GM23338 (cell line): ENCODE results near the gene GPC6. TPM values are rescaled to one million over a fixed set of nuclear protein-coding genes. Genes with fewer than 3 reads are reported as not detected.

Experiments used
- ATAC-seq: fragments of 200-7000 bp; cut with Tn5 transposase; 3 replicates; pipeline ENCODE4 v1.9.1; 2020
- DNase-seq: peaks from one replicate; pipeline ENCODE4 v3.0.0-alpha.2; 2015; ENCODE audit warnings: low spot score
- H2AFZ ChIP-seq: fragments of 200-600 bp; sonication (generic); 2 replicates; pipeline ENCODE4 v1.8.0; 2016; ENCODE audit warnings: antibody characterized with exemption, mild to moderate bottlenecking, moderate library complexity
- H3F3A ChIP-seq: fragments of 200-600 bp; sonication (generic); replicated peaks from 2 replicates; pipeline ENCODE4 v1.8.0; 2017; ENCODE audit warnings: antibody characterized with exemption, mixed run types, low read depth
- H3K27ac ChIP-seq: fragments of 200-600 bp; sonication (generic); 2 replicates; pipeline ENCODE4 v1.6.1; 2016; ENCODE audit warnings: low read depth
- H3K27me3 ChIP-seq: fragments of 200-600 bp; sonication (generic); 2 replicates; pipeline ENCODE4 v1.8.0; 2016; ENCODE audit warnings: mild to moderate bottlenecking, mixed run types, moderate library complexity; ENCODE audit not compliant: insufficient read depth
- H3K36me3 ChIP-seq: fragments of 200-600 bp; sonication (generic); 2 replicates; pipeline ENCODE4 v1.8.0; 2016; ENCODE audit warnings: mild to moderate bottlenecking; ENCODE audit not compliant: insufficient read depth
- H3K4me1 ChIP-seq: fragments of 200-600 bp; sonication (generic); 2 replicates; pipeline ENCODE4 v1.8.0; 2016; ENCODE audit warnings: mild to moderate bottlenecking, moderate library complexity; ENCODE audit not compliant: insufficient read depth
- H3K4me2 ChIP-seq: fragments of 200-600 bp; sonication (generic); 2 replicates; pipeline ENCODE4 v1.7.1; 2017; ENCODE audit warnings: mixed run types
- H3K4me3 ChIP-seq: fragments of 200-600 bp; sonication (generic); 2 replicates; pipeline ENCODE4 v1.6.1; 2016; ENCODE audit warnings: mixed run types
- H3K79me2 ChIP-seq: fragments of 200-600 bp; sonication (generic); replicated peaks from 2 replicates; pipeline ENCODE4 v1.8.0; 2017; ENCODE audit warnings: mild to moderate bottlenecking; ENCODE audit not compliant: insufficient read depth
- H3K9me2 ChIP-seq: fragments of 200-600 bp; sonication (generic); 2 replicates; pipeline ENCODE4 v1.8.0; 2017; ENCODE audit not compliant: insufficient read depth
- H4K20me1 ChIP-seq: fragments of 200-600 bp; sonication (generic); replicated peaks from 2 replicates; pipeline ENCODE4 v1.8.0; 2017; ENCODE audit warnings: mild to moderate bottlenecking; ENCODE audit not compliant: insufficient read depth
- H3K27ac Mint-ChIP-seq: 2 replicates; pipeline ENCODE4 v1.8.0; 2020; ENCODE audit warnings: inconsistent platforms, mild to moderate bottlenecking, moderate library complexity, mixed read lengths
- H3K27me3 Mint-ChIP-seq: 3 replicates; pipeline ENCODE4 v1.8.0; 2022; ENCODE audit warnings: low read depth, mild to moderate bottlenecking, moderate library complexity, mixed read lengths, inconsistent platforms; ENCODE audit not compliant: insufficient read depth, poor library complexity
- H3K36me3 Mint-ChIP-seq: 3 replicates; pipeline ENCODE4 v1.8.0; 2021; ENCODE audit warnings: low read depth, mild to moderate bottlenecking, inconsistent platforms, moderate library complexity, mixed read lengths
- H3K4me1 Mint-ChIP-seq: 3 replicates; pipeline ENCODE4 v1.8.0; 2020; ENCODE audit warnings: mild to moderate bottlenecking, inconsistent platforms, mixed read lengths
- H3K4me3 Mint-ChIP-seq: 3 replicates; pipeline ENCODE4 v1.8.0; 2021; ENCODE audit warnings: moderate library complexity, mild to moderate bottlenecking, inconsistent platforms, mixed read lengths
- H3K9me3 Mint-ChIP-seq: 3 replicates; pipeline ENCODE4 v1.8.0; 2020; ENCODE audit warnings: moderate library complexity, mild to moderate bottlenecking, inconsistent platforms, mixed read lengths
- CREB1 ChIP-seq: fragments of 250-450 bp; sonication (Bioruptor Pico); IDR thresholded peaks from 2 replicates; pipeline ENCODE4 v1.5.0; 2020; ENCODE audit warnings: low read depth, mild to moderate bottlenecking, moderate library complexity
- EZH2phosphoT487 ChIP-seq: fragments of 200-600 bp; sonication (generic); IDR thresholded peaks from one replicate; pipeline ENCODE4 v1.8.1; 2018; ENCODE audit warnings: antibody characterized with exemption; ENCODE audit not compliant: unreplicated experiment
- POLR2AphosphoS5 ChIP-seq: IDR thresholded peaks from 2 replicates; pipeline ENCODE4 v1.6.1; 2016; ENCODE audit warnings: antibody characterized with exemption, low read depth
- STAT1 ChIP-seq: IDR thresholded peaks from one replicate; pipeline ENCODE4 v1.6.1; 2016; ENCODE audit warnings: antibody characterized with exemption; ENCODE audit not compliant: unreplicated experiment
- ZNF114 ChIP-seq: fragments of 250-450 bp; sonication (Bioruptor Pico); IDR thresholded peaks from 2 replicates; pipeline ENCODE4 v1.5.0; 2020; ENCODE audit warnings: mild to moderate bottlenecking, moderate library complexity
- ZNF331 ChIP-seq: fragments of 250-450 bp; sonication (Bioruptor Pico); IDR thresholded peaks from 2 replicates; pipeline ENCODE4 v1.5.0; 2020; ENCODE audit warnings: low read depth, mild to moderate bottlenecking, moderate library complexity
- ZNF462 ChIP-seq: fragments of 250-450 bp; sonication (Bioruptor Pico); IDR thresholded peaks from 2 replicates; pipeline ENCODE4 v1.5.0; 2020; ENCODE audit warnings: mild to moderate bottlenecking, moderate library complexity
- polyA plus RNA-seq: library from polyadenylated mRNA; unstranded; fragments of >200 nt; fragmentation: Nextera tagmentation; extraction: Ambion mirVana; gene quantifications from 2 replicates; pipeline ENCODE4 v1.2.1, GENCODE V29; 2016
- total RNA-seq: library from RNA; depleted of rRNA; stranded (reverse); fragments of >200 nt; shearing (Covaris generic); gene quantifications from 2 replicates; pipeline ENCODE4 v1.2.3, GENCODE V29; 2014

GPC6 gene
- total and polyA plus RNA-seq, 2 experiments from 2014 or later = 6.4 to 28.6 TPM

GRCh38 chr13:93554514-93554913 is 327.9 kb downstream of the GPC6 start (continued):
- TF ChIP-seq ZNF462 (CRISPR knock-in tag) = no peak
- TF ChIP-seq CREB1 = no peak
- TF ChIP-seq ZNF114 (CRISPR knock-in tag) = no peak

- H3K36me3 ChIP-seq = no peaks in the 10 kb centered on the region
- H3K27ac Mint-ChIP-seq = no peak overlapping the region
- H3K27me3 Mint-ChIP-seq = peaks cover 5% of the 10 kb centered on the region
- H3K9me2 ChIP-seq = no peaks in the 10 kb centered on the region
- peaks cover 64% of the 10 kb centered on the region for H3K4me1 ChIP-seq
- peaks cover 6% of the 10 kb centered on the region; the same call in 1 of the 2 replicates for H3K79me2 ChIP-seq
- H3K36me3 Mint-ChIP-seq = no peaks in the 10 kb centered on the region
- no peaks in the 10 kb centered on the region for H3K9me3 Mint-ChIP-seq
- no peak overlapping the region for H3K4me3 Mint-ChIP-seq
- H2AFZ ChIP-seq = no peak overlapping the region
- no peaks in the 10 kb centered on the region for H3F3A ChIP-seq
- no peaks in the 10 kb centered on the region for H4K20me1 ChIP-seq
- ATAC-seq = no peak
- no peaks in the 10 kb centered on the region for H3K27me3 ChIP-seq
- H3K4me1 Mint-ChIP-seq = peaks cover 73% of the 10 kb centered on the region
- TF ChIP-seq CREB1 (no peak), EZH2phosphoT487 (no peak), ZNF331 (no peak), POLR2AphosphoS5 (no peak), STAT1 (no peak)
- no peak overlapping the region for H3K4me2 ChIP-seq
- no peak overlapping the region for H3K4me3 ChIP-seq
- DNase-seq = no peak
- no peak overlapping the region for H3K27ac ChIP-seq
Measured at GRCh38 chr13:93558637-93559036, 332.0 kb downstream of the GPC6 start.
